SU-DHL-6 (cell line): ENCODE measurements around the gene RXFP3.

ENCODE experiments used
- H2AFZ ChIP-seq: fragments of 200-600 bp; sonication (generic); 2 replicates; pipeline ENCODE4 v1.6.1; 2014; ENCODE audit warnings: low read depth, mild to moderate bottlenecking, moderate library complexity, mixed read lengths, antibody characterized with exemption, low read length; ENCODE audit not compliant: severe bottlenecking
- H3F3A ChIP-seq: fragments of 200-600 bp; shearing (Covaris generic); 2 replicates; pipeline ENCODE4 v1.6.0; 2016; ENCODE audit warnings: antibody characterized with exemption, mild to moderate bottlenecking; ENCODE audit not compliant: insufficient read depth
- H3K27ac ChIP-seq: fragments of 200-600 bp; sonication (generic); 2 replicates; pipeline ENCODE4 v1.5.1; 2016; ENCODE audit warnings: low read depth, mild to moderate bottlenecking, low read length, moderate library complexity, mixed read lengths
- H3K27me3 ChIP-seq: fragments of 200-600 bp; sonication (generic), shearing (Covaris generic); 2 replicates; pipeline ENCODE4 v1.6.0; 2014; ENCODE audit warnings: mild to moderate bottlenecking, low read length
- H3K36me3 ChIP-seq: fragments of 200-600 bp; sonication (generic); 2 replicates; pipeline ENCODE4 v1.6.1; 2014; ENCODE audit warnings: mild to moderate bottlenecking, low read length, mixed read lengths
- H3K4me2 ChIP-seq: fragments of 300-600, 200-600 bp; shearing (Covaris generic), sonication (generic); 2 replicates; pipeline ENCODE4 v1.6.0; 2014; ENCODE audit warnings: low read length, low read depth, mild to moderate bottlenecking; ENCODE audit not compliant: poor library complexity, severe bottlenecking
- H3K4me3 ChIP-seq: fragments of 200-600 bp; sonication (generic); 2 replicates; pipeline ENCODE4 v1.5.1; 2014; ENCODE audit warnings: antibody characterized with exemption, low read length, mild to moderate bottlenecking, mixed read lengths; ENCODE audit not compliant: insufficient read depth, poor library complexity, severe bottlenecking
- H3K79me2 ChIP-seq: fragments of 200-600 bp; sonication (generic); 2 replicates; pipeline ENCODE4 v1.6.1; 2014; ENCODE audit warnings: mild to moderate bottlenecking, low read length, moderate library complexity; ENCODE audit not compliant: insufficient read depth
- H3K9ac ChIP-seq: fragments of 200-600 bp; sonication (generic); 2 replicates; pipeline ENCODE4 v1.7.0; 2014; ENCODE audit warnings: mild to moderate bottlenecking, low read length
- H3K9me2 ChIP-seq: fragments of 200-600 bp; sonication (generic); replicated peaks from 2 replicates; pipeline ENCODE4 v1.6.1; 2014; ENCODE audit warnings: low read length; ENCODE audit not compliant: insufficient read depth
- H3K9me3 ChIP-seq: fragments of 200-600 bp; sonication (generic); 2 replicates; pipeline ENCODE4 v1.6.1; 2014; ENCODE audit warnings: low read length, mixed read lengths; ENCODE audit not compliant: insufficient read depth
- H4K20me1 ChIP-seq: fragments of 200-600 bp; sonication (generic); 2 replicates; pipeline ENCODE4 v1.6.1; 2014; ENCODE audit warnings: low read depth, mild to moderate bottlenecking, antibody characterized with exemption, low read length, moderate library complexity, mixed read lengths
- EZH2phosphoT487 ChIP-seq: fragments of 200-600 bp; sonication (generic), shearing (Covaris generic); conservative IDR thresholded peaks from 2 replicates; pipeline ENCODE4 v1.6.1; 2018; ENCODE audit warnings: mild to moderate bottlenecking, antibody characterized with exemption, low read length, moderate library complexity, mixed read lengths
- TF ChIP-seq, protein P1 (sequence below): fragments of 200-600 bp; sonication (generic); IDR thresholded peaks from one replicate; pipeline ENCODE4 v1.5.1; 2017; ENCODE audit warnings: antibody characterized with exemption, mild to moderate bottlenecking, low read length, moderate library complexity; ENCODE audit not compliant: insufficient read depth, poor library complexity, severe bottlenecking

Gene RXFP3, protein sequence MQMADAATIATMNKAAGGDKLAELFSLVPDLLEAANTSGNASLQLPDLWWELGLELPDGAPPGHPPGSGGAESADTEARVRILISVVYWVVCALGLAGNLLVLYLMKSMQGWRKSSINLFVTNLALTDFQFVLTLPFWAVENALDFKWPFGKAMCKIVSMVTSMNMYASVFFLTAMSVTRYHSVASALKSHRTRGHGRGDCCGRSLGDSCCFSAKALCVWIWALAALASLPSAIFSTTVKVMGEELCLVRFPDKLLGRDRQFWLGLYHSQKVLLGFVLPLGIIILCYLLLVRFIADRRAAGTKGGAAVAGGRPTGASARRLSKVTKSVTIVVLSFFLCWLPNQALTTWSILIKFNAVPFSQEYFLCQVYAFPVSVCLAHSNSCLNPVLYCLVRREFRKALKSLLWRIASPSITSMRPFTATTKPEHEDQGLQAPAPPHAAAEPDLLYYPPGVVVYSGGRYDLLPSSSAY

DNA sequence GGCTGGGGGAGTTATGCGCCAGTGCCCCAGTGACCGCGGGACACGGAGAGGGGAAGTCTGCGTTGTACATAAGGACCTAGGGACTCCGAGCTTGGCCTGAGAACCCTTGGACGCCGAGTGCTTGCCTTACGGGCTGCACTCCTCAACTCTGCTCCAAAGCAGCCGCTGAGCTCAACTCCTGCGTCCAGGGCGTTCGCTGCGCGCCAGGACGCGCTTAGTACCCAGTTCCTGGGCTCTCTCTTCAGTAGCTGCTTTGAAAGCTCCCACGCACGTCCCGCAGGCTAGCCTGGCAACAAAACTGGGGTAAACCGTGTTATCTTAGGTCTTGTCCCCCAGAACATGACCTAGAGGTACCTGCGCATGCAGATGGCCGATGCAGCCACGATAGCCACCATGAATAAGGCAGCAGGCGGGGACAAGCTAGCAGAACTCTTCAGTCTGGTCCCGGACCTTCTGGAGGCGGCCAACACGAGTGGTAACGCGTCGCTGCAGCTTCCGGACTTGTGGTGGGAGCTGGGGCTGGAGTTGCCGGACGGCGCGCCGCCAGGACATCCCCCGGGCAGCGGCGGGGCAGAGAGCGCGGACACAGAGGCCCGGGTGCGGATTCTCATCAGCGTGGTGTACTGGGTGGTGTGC lies at the start of gene RXFP3:
Gene RXFP3 (plus strand): TSS at position 6 of the 636 bp plus-strand sequence. CDS start 355 bp downstream, at position 361.
- no peak within 1 kb of the TSS for H2AFZ ChIP-seq
- H3K4me2 ChIP-seq: no peak within 1 kb of the TSS
- no peaks in the 10 kb centered on the region for H3K79me2 ChIP-seq

DNA sequence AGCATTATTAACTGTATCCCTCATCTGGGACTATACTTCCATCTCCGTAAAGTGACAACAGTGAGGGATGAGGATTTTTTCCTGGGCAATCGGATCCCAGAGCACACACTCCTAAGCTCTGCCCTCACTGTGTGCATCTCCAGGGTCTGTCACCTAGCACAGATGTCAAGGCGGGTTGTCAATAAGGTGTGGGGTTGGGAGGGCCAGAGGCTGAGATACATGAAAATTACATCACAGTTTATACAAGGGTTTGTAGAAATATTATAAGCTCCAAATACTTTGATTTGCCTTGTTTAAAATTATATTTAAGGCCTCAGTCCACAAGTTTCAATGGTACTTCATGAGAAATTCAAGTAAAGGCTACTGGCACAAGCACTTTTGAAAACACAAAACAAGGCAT lies 48.9 kb upstream of the RXFP3 start:
- no peak for TF ChIP-seq EZH2phosphoT487
- TF ChIP-seq, protein P1, sequence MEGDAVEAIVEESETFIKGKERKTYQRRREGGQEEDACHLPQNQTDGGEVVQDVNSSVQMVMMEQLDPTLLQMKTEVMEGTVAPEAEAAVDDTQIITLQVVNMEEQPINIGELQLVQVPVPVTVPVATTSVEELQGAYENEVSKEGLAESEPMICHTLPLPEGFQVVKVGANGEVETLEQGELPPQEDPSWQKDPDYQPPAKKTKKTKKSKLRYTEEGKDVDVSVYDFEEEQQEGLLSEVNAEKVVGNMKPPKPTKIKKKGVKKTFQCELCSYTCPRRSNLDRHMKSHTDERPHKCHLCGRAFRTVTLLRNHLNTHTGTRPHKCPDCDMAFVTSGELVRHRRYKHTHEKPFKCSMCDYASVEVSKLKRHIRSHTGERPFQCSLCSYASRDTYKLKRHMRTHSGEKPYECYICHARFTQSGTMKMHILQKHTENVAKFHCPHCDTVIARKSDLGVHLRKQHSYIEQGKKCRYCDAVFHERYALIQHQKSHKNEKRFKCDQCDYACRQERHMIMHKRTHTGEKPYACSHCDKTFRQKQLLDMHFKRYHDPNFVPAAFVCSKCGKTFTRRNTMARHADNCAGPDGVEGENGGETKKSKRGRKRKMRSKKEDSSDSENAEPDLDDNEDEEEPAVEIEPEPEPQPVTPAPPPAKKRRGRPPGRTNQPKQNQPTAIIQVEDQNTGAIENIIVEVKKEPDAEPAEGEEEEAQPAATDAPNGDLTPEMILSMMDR: no peak
- Histone ChIP-seq H3K27ac (no peak overlapping the region), H2AFZ (no peak overlapping the region), H3K9ac (no peak overlapping the region), H3K4me3 (no peak overlapping the region), H3K9me2 (no peaks in the 10 kb centered on the region), H3F3A (no peaks in the 10 kb centered on the region), H3K79me2 (no peaks in the 10 kb centered on the region), H3K27me3 (no peaks in the 10 kb centered on the region), H3K36me3 (no peaks in the 10 kb centered on the region), H4K20me1 (no peaks in the 10 kb centered on the region), H3K9me3 (no peaks in the 10 kb centered on the region), H3K4me2 (no peak overlapping the region)

More for the DNA sequence above, at the start of gene RXFP3:
- Histone ChIP-seq H4K20me1 (no peaks in the 10 kb centered on the region), H3K9ac (no peak within 1 kb of the TSS), H3F3A (no peaks in the 10 kb centered on the region), H3K36me3 (no peaks in the 10 kb centered on the region), H3K9me3 (no peaks in the 10 kb centered on the region), H3K9me2 (no peaks in the 10 kb centered on the region), H3K4me3 (no peak within 1 kb of the TSS), H3K27ac (no peak within 1 kb of the TSS), H3K27me3 (no peaks in the 10 kb centered on the region)
- TF ChIP-seq, protein P1: no peak
- no peak for TF ChIP-seq EZH2phosphoT487

DNA sequence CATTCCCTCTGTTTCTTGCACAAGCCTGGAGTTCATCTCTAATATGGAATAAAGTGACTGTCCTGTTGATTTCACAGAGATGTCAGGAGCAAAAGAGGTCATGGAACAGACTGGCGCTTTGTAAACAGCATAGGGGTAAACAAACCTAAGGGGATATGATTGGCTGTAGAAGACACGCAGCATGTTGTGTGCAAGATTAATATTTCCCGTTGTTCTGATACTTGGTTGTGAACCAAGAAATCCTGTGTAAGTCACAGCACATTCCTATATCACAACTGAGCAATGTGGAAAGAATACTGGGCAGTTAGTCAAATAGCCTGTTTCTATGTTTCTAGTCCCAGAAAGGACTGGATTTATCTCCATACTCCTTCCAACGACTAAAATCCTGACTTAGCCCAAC lies 47.6 kb upstream of the RXFP3 start:
- no peak overlapping the region for H3K4me3 ChIP-seq
- no peaks in the 10 kb centered on the region for H3K9me3 ChIP-seq
- no peak overlapping the region for H3K27ac ChIP-seq
- no peak overlapping the region for H3K4me2 ChIP-seq
- TF ChIP-seq, protein P1: no peak
- no peak for TF ChIP-seq EZH2phosphoT487
- H3K79me2 ChIP-seq: no peaks in the 10 kb centered on the region
- H3K9ac ChIP-seq: no peak overlapping the region
- H4K20me1 ChIP-seq: no peaks in the 10 kb centered on the region
- H3K36me3 ChIP-seq: no peaks in the 10 kb centered on the region
- H3K9me2 ChIP-seq: no peaks in the 10 kb centered on the region
- H3F3A ChIP-seq: no peaks in the 10 kb centered on the region
- H3K27me3 ChIP-seq: no peaks in the 10 kb centered on the region
- no peak overlapping the region for H2AFZ ChIP-seq
